Measurements from ENCODE around the gene TOR1AIP1. TPM values are rescaled to one million over a fixed set of nuclear protein-coding genes. Genes with fewer than 3 reads are reported as not detected.
A peak's percentile ranks its signal among the peaks of the same experiment; 100 is the strongest.

The TOR1AIP1 gene
- total RNA-seq, 1 experiment from 2014 or later = 23.5 TPM

- Histone ChIP-seq H3K4me3 (no peak overlapping the region), H3K9me3 (ENCODE audit: insufficient read depth, low read depth) (no peaks in the 10 kb centered on the region), H3K27me3 (ENCODE audit: insufficient read depth, low read depth) (no peaks in the 10 kb centered on the region), H2AFZ (no peak overlapping the region), H3F3A (ENCODE audit: insufficient read depth, low read depth) (peaks cover 27% of the 10 kb centered on the region), H3K79me2 (ENCODE audit: low read depth) (peaks cover 58% of the 10 kb centered on the region), H3K4me1 (replicated peaks; ENCODE audit: insufficient read depth) (peaks cover 35% of the 10 kb centered on the region), H3K9me2 (ENCODE audit: insufficient read depth) (no peaks in the 10 kb centered on the region), H3K36me3 (ENCODE audit: low read depth) (peaks cover 13% of the 10 kb centered on the region; the same call in 1 of the 2 replicates), H4K20me1 (ENCODE audit: insufficient read depth) (peaks cover 19% of the 10 kb centered on the region), H3K4me2 (no peak overlapping the region), H3K27ac (no peak overlapping the region)
- intact Hi-C loops (cut with micrococcal nuclease; ENCODE audit: unreplicated experiment) = no loop called here
- no peak for DNase-seq
- CTCF ChIA-PET = no interaction called here
- TF ChIP-seq, protein P1, sequence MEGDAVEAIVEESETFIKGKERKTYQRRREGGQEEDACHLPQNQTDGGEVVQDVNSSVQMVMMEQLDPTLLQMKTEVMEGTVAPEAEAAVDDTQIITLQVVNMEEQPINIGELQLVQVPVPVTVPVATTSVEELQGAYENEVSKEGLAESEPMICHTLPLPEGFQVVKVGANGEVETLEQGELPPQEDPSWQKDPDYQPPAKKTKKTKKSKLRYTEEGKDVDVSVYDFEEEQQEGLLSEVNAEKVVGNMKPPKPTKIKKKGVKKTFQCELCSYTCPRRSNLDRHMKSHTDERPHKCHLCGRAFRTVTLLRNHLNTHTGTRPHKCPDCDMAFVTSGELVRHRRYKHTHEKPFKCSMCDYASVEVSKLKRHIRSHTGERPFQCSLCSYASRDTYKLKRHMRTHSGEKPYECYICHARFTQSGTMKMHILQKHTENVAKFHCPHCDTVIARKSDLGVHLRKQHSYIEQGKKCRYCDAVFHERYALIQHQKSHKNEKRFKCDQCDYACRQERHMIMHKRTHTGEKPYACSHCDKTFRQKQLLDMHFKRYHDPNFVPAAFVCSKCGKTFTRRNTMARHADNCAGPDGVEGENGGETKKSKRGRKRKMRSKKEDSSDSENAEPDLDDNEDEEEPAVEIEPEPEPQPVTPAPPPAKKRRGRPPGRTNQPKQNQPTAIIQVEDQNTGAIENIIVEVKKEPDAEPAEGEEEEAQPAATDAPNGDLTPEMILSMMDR (conservative IDR thresholded peaks at IDR 0.05) = no peak
- TF ChIP-seq EZH2 (IDR thresholded peaks at IDR 0.05; ENCODE audit: low read depth) = no peak
- no TSS peak for BruUV-seq (replicated peaks)
- POLR2A ChIA-PET (ENCODE audit: unreplicated experiment) = no interaction called here
Measured at GRCh38 chr1:179879797-179880196, 2.3 kb upstream of the TOR1AIP1 start.

DNA sequence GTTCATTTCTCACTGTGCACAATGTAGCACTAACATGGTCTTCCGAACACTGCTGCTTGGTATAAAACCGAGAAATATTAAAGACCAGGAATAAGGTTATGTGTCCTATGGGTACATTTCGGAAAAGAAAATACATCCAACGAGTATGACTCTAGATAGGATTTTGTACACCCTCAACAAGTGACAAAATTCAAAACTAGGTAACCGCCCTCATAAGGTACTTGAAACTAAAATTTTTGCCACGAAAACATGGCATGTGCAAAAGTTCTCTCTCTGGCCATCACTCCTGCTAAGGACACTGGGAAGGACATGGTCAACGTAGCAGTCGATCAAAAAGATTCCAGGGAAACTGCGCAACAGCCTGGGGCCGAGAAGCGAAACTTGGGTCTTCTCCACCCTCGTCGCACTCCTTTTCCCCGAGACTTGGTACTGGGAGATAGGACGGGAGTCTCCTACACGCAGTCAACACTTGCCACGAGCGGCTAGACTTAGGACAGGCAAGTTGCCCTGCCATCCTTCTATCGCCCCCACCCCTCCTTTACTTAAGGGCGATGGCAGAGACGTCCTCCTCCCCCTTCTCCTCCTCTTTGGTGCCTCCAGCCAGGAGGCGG lies 338 bp upstream of the TOR1AIP1 start:
- peak overlapping the region; percentile 83 for H2AFZ ChIP-seq
- intact Hi-C loops (cut with micrococcal nuclease; ENCODE audit: unreplicated experiment) = loop anchor here (1.0 to 2.0 kb wide), 2 partner anchors 73 to 287 kb away; partner anchors contain the start of gene CEP350
- ChIA-PET POLR2A (ENCODE audit: unreplicated experiment) (interaction anchor here (0.6 kb wide), 3 partner anchors 13 to 209 kb away, joined by 6 to 7 read pairs (median 6); no protein-coding TSS in a partner anchor), CTCF (no interaction called here)
- no peak for TF ChIP-seq EZH2 (IDR thresholded peaks at IDR 0.05; ENCODE audit: low read depth)
- TF ChIP-seq, protein P1 (conservative IDR thresholded peaks at IDR 0.05) = no peak
- H4K20me1 ChIP-seq (ENCODE audit: insufficient read depth) = peaks cover under 1% of the 10 kb centered on the region; the same call in 1 of the 2 replicates
- H3K4me3 ChIP-seq = peak overlapping the region; percentile 92
- no peaks in the 10 kb centered on the region for H3K9me3 ChIP-seq (ENCODE audit: insufficient read depth, low read depth)
- H3K27ac ChIP-seq = peak overlapping the region; percentile 90
- peak overlapping the region; percentile 84 for H3K4me2 ChIP-seq
- peaks cover 44% of the 10 kb centered on the region for H3K79me2 ChIP-seq (ENCODE audit: low read depth)
- peaks cover 13% of the 10 kb centered on the region for H3F3A ChIP-seq (ENCODE audit: insufficient read depth, low read depth)
- no peak for DNase-seq
- peaks cover 21% of the 10 kb centered on the region for H3K4me1 ChIP-seq (replicated peaks; ENCODE audit: insufficient read depth)
- BruUV-seq (replicated peaks) = TSS peak; percentile 56
- H3K27me3 ChIP-seq (ENCODE audit: insufficient read depth, low read depth) = no peaks in the 10 kb centered on the region
- no peaks in the 10 kb centered on the region for H3K36me3 ChIP-seq (ENCODE audit: low read depth)
- H3K9me2 ChIP-seq (ENCODE audit: insufficient read depth) = no peaks in the 10 kb centered on the region

- peaks cover 35% of the 10 kb centered on the region for H3K79me2 ChIP-seq (ENCODE audit: low read depth)
- H3K27me3 ChIP-seq (ENCODE audit: insufficient read depth, low read depth) = no peaks in the 10 kb centered on the region
- peak overlapping the region; percentile 83 for H2AFZ ChIP-seq
- peak overlapping the region; percentile 97 for H3K4me2 ChIP-seq
- H3K4me1 ChIP-seq (replicated peaks; ENCODE audit: insufficient read depth) = peaks cover 21% of the 10 kb centered on the region
- peak overlapping the region; percentile 92 for H3K4me3 ChIP-seq
- no peak for TF ChIP-seq EZH2 (IDR thresholded peaks at IDR 0.05; ENCODE audit: low read depth)
- TF ChIP-seq, protein P1 (conservative IDR thresholded peaks at IDR 0.05) = no peak; the same call in 1 of the 2 replicates
- intact Hi-C loops (cut with micrococcal nuclease; ENCODE audit: unreplicated experiment) = loop anchor here (2.0 kb wide), 1 partner anchor 286 kb away; no protein-coding TSS in a partner anchor
- no peaks in the 10 kb centered on the region for H4K20me1 ChIP-seq (ENCODE audit: insufficient read depth)
- peaks cover 11% of the 10 kb centered on the region; the same call in 1 of the 2 replicates for H3F3A ChIP-seq (ENCODE audit: insufficient read depth, low read depth)
- POLR2A ChIA-PET (ENCODE audit: unreplicated experiment) = interaction anchor here (0.6 to 1.1 kb wide), 2 partner anchors 271 to 1004 kb away, joined by 3 to 6 read pairs; partner anchors contain the start of gene QSOX1
- CTCF ChIA-PET = interaction anchor here (0.7 kb wide), 1 partner anchor 277 kb away, joined by 3 read pairs; no protein-coding TSS in a partner anchor
- TSS peak; percentile 48 for BruUV-seq (replicated peaks)
- no peak for DNase-seq
- no peaks in the 10 kb centered on the region for H3K9me3 ChIP-seq (ENCODE audit: insufficient read depth, low read depth)
- peak overlapping the region; percentile 90 for H3K27ac ChIP-seq
- H3K9me2 ChIP-seq (ENCODE audit: insufficient read depth) = no peaks in the 10 kb centered on the region
- H3K36me3 ChIP-seq (ENCODE audit: low read depth) = no peaks in the 10 kb centered on the region; the same call in 1 of the 2 replicates
Measured at GRCh38 chr1:179883040-179883744, 1.1 kb downstream of the TOR1AIP1 start.
